Panc1 (cell line): Measurements from ENCODE around the gene FOXO4. TPM values are rescaled to one million over a fixed set of nuclear protein-coding genes. Genes with fewer than 3 reads are reported as not detected.

ENCODE experiments used
- ATAC-seq: fragments of 200-7000 bp; cut with Tn5 transposase; 2 replicates; pipeline ENCODE4 v1.9.1; 2020; ENCODE audit warnings: mild to moderate bottlenecking, moderate library complexity
- BruUV-seq: library from RNA; stranded (reverse); fragments of 400-500 nt; replicated peaks from 2 replicates; lab custom pipeline; 2021; lab: Mats Ljungman, UMichigan
- CTCF ChIA-PET: fragments of 300-600 bp; sonication (Branson Sonifier 250); formaldehyde crosslinking; loops from one replicate; lab custom pipeline; 2022; ENCODE audit warnings: antibody characterized with exemption; lab: Charles Lee
- POLR2A ChIA-PET: fragments of 300-600 bp; sonication (Branson Sonifier 250); formaldehyde crosslinking; loops from one replicate; lab custom pipeline; 2022; ENCODE audit warnings: antibody characterized with exemption; lab: Charles Lee
- DNase-seq: peaks from one replicate; pipeline ENCODE4 v3.0.0-alpha.2; 2010; ENCODE audit warnings: low read depth, low spot score
- H3K27ac ChIP-seq: 2 replicates; pipeline ENCODE4 v1.5.1; 2011; ENCODE audit warnings: mild to moderate bottlenecking, low read length, inconsistent platforms
- H3K27me3 ChIP-seq: fragments of 200-500 bp; sonication (Bioruptor generic); 2 replicates; pipeline ENCODE4 v1.6.0; 2014; ENCODE audit warnings: low read length, inconsistent platforms; ENCODE audit not compliant: control insufficient read depth, insufficient read depth
- H3K36me3 ChIP-seq: fragments of 200-500 bp; sonication (Bioruptor generic); 2 replicates; pipeline ENCODE4 v1.5.1; 2014; ENCODE audit warnings: inconsistent platforms, mild to moderate bottlenecking, low read length, moderate library complexity; ENCODE audit not compliant: control insufficient read depth, insufficient read depth
- H3K4me1 ChIP-seq: 2 replicates; pipeline ENCODE4 v1.5.1; 2011; ENCODE audit warnings: inconsistent platforms, mild to moderate bottlenecking, low read length, moderate library complexity; ENCODE audit not compliant: control insufficient read depth, insufficient read depth
- H3K4me3 ChIP-seq, 2 experiments: 2 replicates each; pipeline ENCODE4 v1.5.1; 2011 to 2012; ENCODE audit warnings: low read depth in 2 of 2, low read length in 2 of 2, mild to moderate bottlenecking in 2 of 2, inconsistent platforms in 1 of 2, moderate library complexity in 1 of 2
- H3K9me3 ChIP-seq: fragments of 200-500 bp; sonication (Bioruptor generic); 2 replicates; pipeline ENCODE4 v1.5.1; 2014; ENCODE audit warnings: low read depth, mild to moderate bottlenecking, inconsistent platforms, low read length, moderate library complexity; ENCODE audit not compliant: control insufficient read depth, insufficient read depth
- POLR2AphosphoS5 ChIP-seq: IDR thresholded peaks from 2 replicates; pipeline ENCODE4 v1.6.1; 2012; ENCODE audit warnings: mild to moderate bottlenecking, low read depth, low read length, moderate library complexity
- SIN3A ChIP-seq: IDR thresholded peaks from 2 replicates; pipeline ENCODE4 v1.6.1; 2012; ENCODE audit warnings: low read depth, mild to moderate bottlenecking, low read length, moderate library complexity, borderline replicate concordance; ENCODE audit not compliant: insufficient read depth
- TCF7L2 ChIP-seq: IDR thresholded peaks from 2 replicates; pipeline ENCODE4 v1.6.1; 2011; ENCODE audit warnings: mild to moderate bottlenecking, low read depth, low read length, inconsistent platforms
- in situ Hi-C: cut with HindIII; loops from 2 replicates; pipeline ENCODE4 v1.10.0; 2016; ENCODE audit warnings: low sequenced_read_pairs, low pct_unique_long_range_greater_than_20kb
- intact Hi-C: fragments of 100-400 bp; cut with micrococcal nuclease; formaldehyde crosslinking; loops from one replicate; pipeline ENCODE4 v1.10.0; 2022; ENCODE audit not compliant: unreplicated experiment
- total RNA-seq: library from RNA; stranded (reverse); gene quantifications from one replicate; pipeline ENCODE4 v1.2.1, GENCODE V29; 2021; ENCODE audit not compliant: unreplicated experiment
- TF ChIP-seq, protein P1 (sequence below): fragments of 450-650 bp; IDR thresholded peaks from 2 replicates; pipeline ENCODE4 v1.5.1; 2017; ENCODE audit warnings: mild to moderate bottlenecking
- TF ChIP-seq, protein P2 (sequence below), 2 experiments: IDR thresholded peaks; 2 replicates each; pipeline ENCODE4 v1.6.1; 2011 to 2012; ENCODE audit warnings: low read depth in 2 of 2, control low read depth in 1 of 2, low read length in 1 of 2, mild to moderate bottlenecking in 1 of 2, moderate library complexity in 1 of 2; ENCODE audit not compliant: insufficient read depth in 1 of 2

Gene FOXO4
- total RNA-seq, 1 experiment from 2014 or later: 2.9 TPM

DNA sequence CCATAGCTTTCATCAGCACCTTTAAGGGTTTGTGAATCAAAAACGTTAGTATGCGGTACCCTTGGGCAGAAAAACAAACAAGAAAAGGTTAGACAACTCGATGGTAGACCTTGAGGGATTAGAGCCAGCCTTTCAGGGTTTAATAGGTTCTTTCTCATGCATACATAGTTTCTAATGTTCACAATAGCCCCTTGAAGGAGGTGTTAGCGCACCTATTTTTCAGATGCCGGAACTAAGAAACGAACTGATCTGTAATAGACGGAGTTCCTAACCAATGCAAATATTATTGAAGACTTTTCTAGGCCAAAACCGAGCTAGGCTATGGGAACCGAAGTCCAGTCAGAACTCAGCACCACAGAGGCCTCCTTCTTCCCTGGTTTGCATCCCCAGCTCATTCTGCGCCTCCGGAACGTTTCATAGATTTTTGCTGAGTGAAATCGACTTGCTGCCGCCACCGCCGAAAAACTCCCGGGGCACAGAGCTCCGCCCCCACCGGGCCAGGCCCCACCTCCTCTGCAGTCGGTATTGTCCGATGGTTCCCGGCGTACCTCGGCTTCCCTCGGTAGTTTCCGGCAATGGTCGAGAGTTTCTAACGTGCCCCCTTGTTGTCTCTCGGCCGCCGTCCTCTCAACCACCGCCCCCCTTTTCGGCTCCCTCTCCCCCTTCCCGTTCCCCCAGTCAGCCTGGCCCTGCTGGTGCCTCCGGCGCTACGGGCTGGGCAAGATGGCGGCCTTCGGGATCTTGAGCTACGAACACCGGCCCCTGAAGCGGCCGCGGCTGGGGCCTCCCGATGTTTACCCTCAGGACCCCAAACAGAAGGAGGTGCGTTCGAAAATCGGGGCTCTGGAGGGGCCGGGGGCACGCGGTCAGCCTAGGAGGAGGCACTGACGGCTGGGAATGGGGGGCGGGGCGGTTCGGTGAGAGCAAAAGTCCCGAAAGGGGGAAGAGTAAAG, 22.7 kb downstream of the FOXO4 start, which contains the start of gene MED12:
MED12 (plus strand) TSS at position 565 of the 953 bp plus-strand sequence; CDS start at position 724, 159 bp downstream.
- ChIA-PET POLR2A (interaction anchor here (0.6 kb wide), 1 partner anchor 64 kb away, joined by 3 read pairs; no protein-coding TSS in a partner anchor), CTCF (no interaction called here)
- DNase-seq (no peak), ATAC-seq (peak; percentile 99)
- no TSS peak for BruUV-seq
- in situ Hi-C loops (no loop called here), intact Hi-C loops (no loop called here)
- H3K4me1 ChIP-seq: peaks cover 5% of the 10 kb centered on the region
- peak; percentile 47; the same call in 1 of the 2 replicates for TF ChIP-seq POLR2AphosphoS5
- no peak for TF ChIP-seq TCF7L2
- no peaks in the 10 kb centered on the region; the same call in 1 of the 2 replicates for H3K36me3 ChIP-seq
- H3K27ac ChIP-seq: peak within 1 kb of the TSS; percentile 81
- H3K9me3 ChIP-seq: no peaks in the 10 kb centered on the region
- H3K4me3 ChIP-seq: peak within 1 kb of the TSS; percentile 75 to 81
- no peaks in the 10 kb centered on the region for H3K27me3 ChIP-seq

DNA sequence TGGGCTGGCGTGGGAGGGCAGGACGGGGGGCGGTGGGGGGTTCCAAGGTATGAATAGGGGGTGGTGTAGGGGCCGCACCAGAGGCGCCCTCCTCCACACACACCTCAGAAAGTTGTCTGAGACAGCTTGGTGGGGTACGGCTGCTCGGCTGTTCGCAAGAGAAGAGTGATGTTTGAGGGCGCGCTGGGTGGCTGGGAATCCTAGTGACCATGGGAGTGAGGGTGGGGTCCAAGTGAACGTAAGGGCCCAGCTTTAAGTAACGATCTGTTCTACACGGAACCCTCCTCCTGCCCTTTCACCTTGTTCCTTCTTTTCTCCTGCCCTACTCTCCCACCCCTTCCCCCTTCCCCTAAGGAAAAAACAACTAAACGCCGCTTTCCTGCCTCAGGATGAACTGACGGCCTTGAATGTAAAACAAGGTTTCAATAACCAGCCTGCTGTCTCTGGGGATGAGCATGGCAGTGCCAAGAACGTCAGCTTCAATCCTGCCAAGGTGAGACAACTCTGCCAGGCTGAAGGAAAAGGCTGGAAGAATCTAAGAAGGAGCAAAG, 23.4 kb downstream of the FOXO4 start:
- Histone ChIP-seq H3K4me3 (peak overlapping the region; percentile 75 to 81), H3K9me3 (no peaks in the 10 kb centered on the region), H3K27ac (peak overlapping the region; percentile 81), H3K27me3 (no peaks in the 10 kb centered on the region), H3K36me3 (peaks cover 3% of the 10 kb centered on the region), H3K4me1 (peaks cover 5% of the 10 kb centered on the region)
- CTCF ChIA-PET: no interaction called here
- no TSS peak for BruUV-seq
- TF ChIP-seq, protein P1, sequence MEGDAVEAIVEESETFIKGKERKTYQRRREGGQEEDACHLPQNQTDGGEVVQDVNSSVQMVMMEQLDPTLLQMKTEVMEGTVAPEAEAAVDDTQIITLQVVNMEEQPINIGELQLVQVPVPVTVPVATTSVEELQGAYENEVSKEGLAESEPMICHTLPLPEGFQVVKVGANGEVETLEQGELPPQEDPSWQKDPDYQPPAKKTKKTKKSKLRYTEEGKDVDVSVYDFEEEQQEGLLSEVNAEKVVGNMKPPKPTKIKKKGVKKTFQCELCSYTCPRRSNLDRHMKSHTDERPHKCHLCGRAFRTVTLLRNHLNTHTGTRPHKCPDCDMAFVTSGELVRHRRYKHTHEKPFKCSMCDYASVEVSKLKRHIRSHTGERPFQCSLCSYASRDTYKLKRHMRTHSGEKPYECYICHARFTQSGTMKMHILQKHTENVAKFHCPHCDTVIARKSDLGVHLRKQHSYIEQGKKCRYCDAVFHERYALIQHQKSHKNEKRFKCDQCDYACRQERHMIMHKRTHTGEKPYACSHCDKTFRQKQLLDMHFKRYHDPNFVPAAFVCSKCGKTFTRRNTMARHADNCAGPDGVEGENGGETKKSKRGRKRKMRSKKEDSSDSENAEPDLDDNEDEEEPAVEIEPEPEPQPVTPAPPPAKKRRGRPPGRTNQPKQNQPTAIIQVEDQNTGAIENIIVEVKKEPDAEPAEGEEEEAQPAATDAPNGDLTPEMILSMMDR: no peak
- DNase-seq (no peak), ATAC-seq (peak; percentile 37; the same call in 1 of the 2 replicates)
- POLR2A ChIA-PET: no interaction called here
- in situ Hi-C loops: no loop called here
- intact Hi-C loops: no loop called here

DNA sequence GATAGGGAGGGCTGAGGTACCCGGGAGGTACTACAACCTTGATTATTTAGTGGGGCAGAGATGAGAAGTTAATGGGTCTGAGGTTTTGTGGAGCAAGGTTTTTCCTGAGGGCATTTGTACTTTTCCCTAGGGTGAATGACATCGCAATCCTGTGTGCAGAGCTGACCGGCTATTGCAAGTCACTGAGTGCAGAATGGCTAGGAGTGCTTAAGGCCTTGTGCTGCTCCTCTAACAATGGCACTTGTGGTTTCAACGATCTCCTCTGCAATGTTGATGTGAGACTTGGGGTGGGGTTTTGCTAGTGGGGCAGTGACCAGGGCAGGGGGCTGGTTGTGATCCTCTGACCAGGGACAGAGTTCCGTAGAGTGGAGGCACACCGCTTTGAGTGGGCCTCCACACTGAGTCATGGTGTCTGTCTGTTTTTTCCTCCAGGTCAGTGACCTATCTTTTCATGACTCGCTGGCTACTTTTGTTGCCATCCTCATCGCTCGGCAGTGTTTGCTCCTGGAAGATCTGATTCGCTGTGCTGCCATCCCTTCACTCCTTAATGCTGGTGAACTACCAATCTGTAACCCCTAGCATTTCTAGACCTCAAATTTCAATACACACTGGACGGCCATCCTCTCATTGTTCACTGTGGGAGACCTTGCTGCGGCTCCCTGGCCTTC, 32.6 kb downstream of the FOXO4 start:
- no peaks in the 10 kb centered on the region for H3K27me3 ChIP-seq
- ChIA-PET CTCF (no interaction called here), POLR2A (no interaction called here)
- H3K4me3 ChIP-seq: no peak overlapping the region
- DNase-seq (no peak), ATAC-seq (no peak)
- peaks cover 3% of the 10 kb centered on the region for H3K36me3 ChIP-seq
- H3K4me1 ChIP-seq: no peaks in the 10 kb centered on the region
- intact Hi-C loops (no loop called here), in situ Hi-C loops (no loop called here)
- no peaks in the 10 kb centered on the region for H3K9me3 ChIP-seq
- TF ChIP-seq TCF7L2 (no peak), POLR2AphosphoS5 (no peak), SIN3A (no peak)
- TF ChIP-seq, protein P1: no peak
- TF ChIP-seq, protein P2, sequence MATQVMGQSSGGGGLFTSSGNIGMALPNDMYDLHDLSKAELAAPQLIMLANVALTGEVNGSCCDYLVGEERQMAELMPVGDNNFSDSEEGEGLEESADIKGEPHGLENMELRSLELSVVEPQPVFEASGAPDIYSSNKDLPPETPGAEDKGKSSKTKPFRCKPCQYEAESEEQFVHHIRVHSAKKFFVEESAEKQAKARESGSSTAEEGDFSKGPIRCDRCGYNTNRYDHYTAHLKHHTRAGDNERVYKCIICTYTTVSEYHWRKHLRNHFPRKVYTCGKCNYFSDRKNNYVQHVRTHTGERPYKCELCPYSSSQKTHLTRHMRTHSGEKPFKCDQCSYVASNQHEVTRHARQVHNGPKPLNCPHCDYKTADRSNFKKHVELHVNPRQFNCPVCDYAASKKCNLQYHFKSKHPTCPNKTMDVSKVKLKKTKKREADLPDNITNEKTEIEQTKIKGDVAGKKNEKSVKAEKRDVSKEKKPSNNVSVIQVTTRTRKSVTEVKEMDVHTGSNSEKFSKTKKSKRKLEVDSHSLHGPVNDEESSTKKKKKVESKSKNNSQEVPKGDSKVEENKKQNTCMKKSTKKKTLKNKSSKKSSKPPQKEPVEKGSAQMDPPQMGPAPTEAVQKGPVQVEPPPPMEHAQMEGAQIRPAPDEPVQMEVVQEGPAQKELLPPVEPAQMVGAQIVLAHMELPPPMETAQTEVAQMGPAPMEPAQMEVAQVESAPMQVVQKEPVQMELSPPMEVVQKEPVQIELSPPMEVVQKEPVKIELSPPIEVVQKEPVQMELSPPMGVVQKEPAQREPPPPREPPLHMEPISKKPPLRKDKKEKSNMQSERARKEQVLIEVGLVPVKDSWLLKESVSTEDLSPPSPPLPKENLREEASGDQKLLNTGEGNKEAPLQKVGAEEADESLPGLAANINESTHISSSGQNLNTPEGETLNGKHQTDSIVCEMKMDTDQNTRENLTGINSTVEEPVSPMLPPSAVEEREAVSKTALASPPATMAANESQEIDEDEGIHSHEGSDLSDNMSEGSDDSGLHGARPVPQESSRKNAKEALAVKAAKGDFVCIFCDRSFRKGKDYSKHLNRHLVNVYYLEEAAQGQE (IDR thresholded peaks at IDR 0.05; ENCODE audit: insufficient read depth in 1 of 2, low read depth in 2 of 2, low read length in 1 of 2): no peak
- no peak overlapping the region for H3K27ac ChIP-seq
- no TSS peak for BruUV-seq
